Esophagus muscularis mucosa (tissue), 4 donors: ENCODE data around the gene PRKCD. TPM values are rescaled to one million over a fixed set of nuclear protein-coding genes. Genes with fewer than 3 reads are reported as not detected.

ENCODE experiments used
- DNase-seq: peaks from one replicate; pipeline ENCODE4 v3.0.0-alpha.2; 2017; ENCODE audit errors: extremely low spot score
- H3K27ac ChIP-seq, 4 donors: fragments of 200-600 bp; sonication (generic); replicated peaks in 1 of 4; 1 replicate in 3 of 4; 2 replicates in 1 of 4; pipeline ENCODE4 v1.5.1; 2016 to 2019; ENCODE audit warnings: mild to moderate bottlenecking in 1 of 4
- H3K27me3 ChIP-seq, 4 donors: fragments of 200-600 bp; sonication (generic); one replicate each; pipeline versions ENCODE4 v1.5.1 to v1.6.0; 2016 to 2019
- H3K36me3 ChIP-seq, 4 donors: fragments of 200-600 bp; sonication (generic); one replicate each; pipeline ENCODE4 v1.5.1; 2016 to 2019
- H3K4me1 ChIP-seq, 4 donors: fragments of 200-600 bp; sonication (generic); one replicate each; pipeline ENCODE4 v1.5.1; 2016 to 2019
- H3K4me3 ChIP-seq, 4 donors: fragments of 200-600 bp; sonication (generic); 1 replicate in 2 of 4; 2 replicates in 2 of 4; pipeline ENCODE4 v1.5.1; 2016 to 2019; ENCODE audit warnings: mild to moderate bottlenecking in 4 of 4, moderate library complexity in 1 of 4
- H3K9me3 ChIP-seq, 4 donors: fragments of 200-600 bp; sonication (generic); 1 replicate in 3 of 4; 2 replicates in 1 of 4; pipeline ENCODE4 v1.5.1; 2016 to 2019
- CTCF ChIP-seq, 3 experiments: fragments of 200-600 bp in 2 of 3; fragments of 450-650 bp in 1 of 3; sonication (generic) in 2 of 3; IDR thresholded peaks; one replicate each; pipeline ENCODE4 v1.5.1; 2017 to 2019; ENCODE audit warnings: antibody characterized with exemption in 3 of 3, mild to moderate bottlenecking in 2 of 3, moderate library complexity in 1 of 3
- EP300 ChIP-seq: sonication (generic); formaldehyde crosslinking; IDR thresholded peaks from one replicate; pipeline ENCODE4 v1.6.1; 2017; ENCODE audit warnings: antibody characterized with exemption
- POLR2A ChIP-seq: fragments of 450-650 bp; IDR thresholded peaks from one replicate; pipeline ENCODE4 v1.6.1; 2017; ENCODE audit warnings: antibody characterized with exemption, moderate library complexity, mild to moderate bottlenecking, low read depth
- POLR2AphosphoS5 ChIP-seq, 2 donors: sonication (generic); formaldehyde crosslinking; IDR thresholded peaks; one replicate each; pipeline ENCODE4 v1.6.1; 2017; ENCODE audit warnings: antibody characterized with exemption in 2 of 2
- WGBS: methylation state at CpG from one replicate; pipeline ENCODE4 v1.1.5; 2018; 5-methylcytosine and 5-hydroxymethylcytosine counted together
- intact Hi-C: fragments of 100-400 bp; cut with DNase I; formaldehyde crosslinking; loops from one replicate; pipeline ENCODE4 v1.15.1; 2023
- total RNA-seq, 4 donors: library from RNA; depleted of rRNA; stranded (reverse); fragments of >200 nt; gene quantifications; one replicate each; pipeline versions ENCODE4 v1.1.0 to v1.2.1, GENCODE V29; 2016

The PRKCD gene
- total RNA-seq, 4 donors from 2014 or later: 7.0 to 16.7 (median 12.4) TPM

- no peak overlapping the region for H3K27ac ChIP-seq
- no peaks in the 10 kb centered on the region for H3K9me3 ChIP-seq
- no peaks in the 10 kb centered on the region for H3K27me3 ChIP-seq
- peaks cover 69 to 82% (median 76%) of the 10 kb centered on the region in 4 donors for H3K36me3 ChIP-seq
- intact Hi-C loops: no loop called here
- H3K4me1 ChIP-seq: peaks cover 0 to 2% (median 1%) of the 10 kb centered on the region in 4 donors
- TF ChIP-seq POLR2A (no peak), EP300 (no peak), POLR2AphosphoS5 (IDR thresholded peaks at IDR 0.05) (no peak), CTCF (IDR thresholded peaks at IDR 0.05) (no peak)
- 82% methylated on average over 1 of the region's 1 CpG for WGBS
- no peak overlapping the region for H3K4me3 ChIP-seq
- DNase-seq: no peak
Measured at GRCh38 chr3:53122933-53123305, 38.1 kb upstream of the PRKCD start.

- intact Hi-C loops: no loop called here
- H3K36me3 ChIP-seq: peaks cover 65 to 76% (median 71%) of the 10 kb centered on the region in 4 donors
- no peaks in the 10 kb centered on the region for H3K27me3 ChIP-seq
Measured at GRCh38 chr3:53123510-53123909, 37.5 kb upstream of the PRKCD start.

GRCh38 chr3:53123953-53124352 lies 37.1 kb upstream of the PRKCD start:
- Histone ChIP-seq H3K36me3 (peaks cover 61 to 71% (median 67%) of the 10 kb centered on the region in 4 donors), H3K4me1 (peaks cover 3 to 13% (median 8%) of the 10 kb centered on the region in 4 donors), H3K27me3 (no peaks in the 10 kb centered on the region), H3K9me3 (no peaks in the 10 kb centered on the region), H3K4me3 (no peak overlapping the region), H3K27ac (no peak overlapping the region)
- intact Hi-C loops: no loop called here
- DNase-seq: no peak
- 87% methylated on average over 2 of the region's 6 CpGs for WGBS
- TF ChIP-seq EP300 (no peak), POLR2A (no peak), POLR2AphosphoS5 (IDR thresholded peaks at IDR 0.05) (no peak), CTCF (IDR thresholded peaks at IDR 0.05) (no peak)

More at GRCh38 chr3:53123510-53123909, 37.5 kb upstream of the PRKCD start:
- no peak for DNase-seq
- no peak overlapping the region for H3K27ac ChIP-seq
- H3K4me1 ChIP-seq: peaks cover 1 to 8% (median 4%) of the 10 kb centered on the region in 4 donors
- H3K4me3 ChIP-seq: no peak overlapping the region
- no peaks in the 10 kb centered on the region for H3K9me3 ChIP-seq
- WGBS: 87% methylated on average over 8 of the region's 8 CpGs
- TF ChIP-seq CTCF (IDR thresholded peaks at IDR 0.05) (no peak), POLR2AphosphoS5 (IDR thresholded peaks at IDR 0.05) (no peak), POLR2A (no peak), EP300 (no peak)

GRCh38 chr3:53126601-53127000 lies 34.4 kb upstream of the PRKCD start:
- no peaks in the 10 kb centered on the region for H3K27me3 ChIP-seq
- WGBS: 91% methylated on average over 2 of the region's 2 CpGs
- peaks cover 15 to 34% (median 27%) of the 10 kb centered on the region in 4 donors for H3K4me1 ChIP-seq
- H3K9me3 ChIP-seq: no peaks in the 10 kb centered on the region
- H3K27ac ChIP-seq: no peak overlapping the region
- H3K4me3 ChIP-seq: no peak overlapping the region
- no peak for TF ChIP-seq CTCF (IDR thresholded peaks at IDR 0.05)
- TF ChIP-seq EP300: no peak
- no peak for TF ChIP-seq POLR2AphosphoS5 (IDR thresholded peaks at IDR 0.05)
- TF ChIP-seq POLR2A: no peak
- DNase-seq: no peak
- intact Hi-C loops: no loop called here
- peaks cover 36 to 45% (median 43%) of the 10 kb centered on the region in 4 donors for H3K36me3 ChIP-seq

- peak overlapping the region in 3 of 4 donors; percentile 88 to 93 (median 89) for H3K27ac ChIP-seq
- H3K36me3 ChIP-seq: peaks cover 11 to 19% (median 17%) of the 10 kb centered on the region in 4 donors
- intact Hi-C loops: no loop called here
- H3K4me1 ChIP-seq: peaks cover 15 to 34% (median 27%) of the 10 kb centered on the region in 4 donors
- H3K27me3 ChIP-seq: no peaks in the 10 kb centered on the region
- H3K9me3 ChIP-seq: no peaks in the 10 kb centered on the region
- no peak for DNase-seq
- peak overlapping the region; percentile 70 to 93 (median 80) for H3K4me3 ChIP-seq
- WGBS: 96% methylated on average over 3 of the region's 3 CpGs
- TF ChIP-seq CTCF (IDR thresholded peaks at IDR 0.05): no peak
- TF ChIP-seq POLR2A: no peak
- TF ChIP-seq EP300: no peak
- no peak for TF ChIP-seq POLR2AphosphoS5 (IDR thresholded peaks at IDR 0.05)
Measured at GRCh38 chr3:53129344-53129743, 31.7 kb upstream of the PRKCD start.
